AG09319 (cell line): ENCODE measurements around the gene ELOB.
"Not testable (repeated sequence)": the region's sequence is repeated elsewhere in the genome, so short reads cannot be mapped to it uniquely, and the experiment has no call there.

ENCODE experiments used
- DNase-seq: peaks from one replicate; pipeline ENCODE4 v3.0.0-alpha.2; 2010; ENCODE audit warnings: low read depth; ENCODE audit errors: extremely low read depth
- TF ChIP-seq, protein P1 (sequence below): IDR thresholded peaks from 2 replicates; pipeline ENCODE4 v1.5.1; 2011; ENCODE audit warnings: low read depth, mild to moderate bottlenecking, inconsistent platforms, low read length, moderate library complexity

ELOB gene

DNA sequence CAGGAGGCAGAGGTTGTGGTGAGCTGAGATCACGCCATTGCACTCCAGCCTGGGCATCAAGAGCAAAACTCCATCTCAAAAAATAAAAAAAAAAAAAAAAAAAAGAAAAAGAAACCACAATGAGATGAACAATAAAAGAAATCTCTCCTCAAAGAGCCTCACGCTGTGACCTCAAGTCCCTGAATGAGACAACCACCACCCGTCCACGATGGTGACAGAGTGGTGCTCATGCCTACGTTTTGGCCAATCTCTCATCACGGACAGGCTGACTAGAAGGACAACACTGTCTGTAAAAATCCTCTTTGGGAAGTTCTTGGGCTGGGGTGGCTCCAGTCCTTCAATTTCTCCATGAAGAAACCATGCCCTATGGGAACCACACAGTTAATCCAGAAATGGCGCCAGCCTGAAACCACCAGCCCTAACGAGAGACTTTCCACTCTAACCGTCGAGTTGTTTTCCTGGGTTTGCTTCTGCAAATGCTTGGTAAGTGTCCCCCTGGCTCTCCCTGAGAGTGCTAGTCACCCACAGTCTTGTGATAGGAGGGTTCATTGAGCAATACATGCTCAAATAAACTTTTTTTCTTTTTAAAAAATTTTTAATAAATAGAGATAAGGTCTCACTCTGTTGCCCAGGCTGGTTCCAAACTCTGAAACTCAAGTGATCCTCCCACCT, 42.1 kb downstream of the ELOB start:
- DNase-seq = no peak
- TF ChIP-seq, protein P1, sequence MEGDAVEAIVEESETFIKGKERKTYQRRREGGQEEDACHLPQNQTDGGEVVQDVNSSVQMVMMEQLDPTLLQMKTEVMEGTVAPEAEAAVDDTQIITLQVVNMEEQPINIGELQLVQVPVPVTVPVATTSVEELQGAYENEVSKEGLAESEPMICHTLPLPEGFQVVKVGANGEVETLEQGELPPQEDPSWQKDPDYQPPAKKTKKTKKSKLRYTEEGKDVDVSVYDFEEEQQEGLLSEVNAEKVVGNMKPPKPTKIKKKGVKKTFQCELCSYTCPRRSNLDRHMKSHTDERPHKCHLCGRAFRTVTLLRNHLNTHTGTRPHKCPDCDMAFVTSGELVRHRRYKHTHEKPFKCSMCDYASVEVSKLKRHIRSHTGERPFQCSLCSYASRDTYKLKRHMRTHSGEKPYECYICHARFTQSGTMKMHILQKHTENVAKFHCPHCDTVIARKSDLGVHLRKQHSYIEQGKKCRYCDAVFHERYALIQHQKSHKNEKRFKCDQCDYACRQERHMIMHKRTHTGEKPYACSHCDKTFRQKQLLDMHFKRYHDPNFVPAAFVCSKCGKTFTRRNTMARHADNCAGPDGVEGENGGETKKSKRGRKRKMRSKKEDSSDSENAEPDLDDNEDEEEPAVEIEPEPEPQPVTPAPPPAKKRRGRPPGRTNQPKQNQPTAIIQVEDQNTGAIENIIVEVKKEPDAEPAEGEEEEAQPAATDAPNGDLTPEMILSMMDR = no peak

DNA sequence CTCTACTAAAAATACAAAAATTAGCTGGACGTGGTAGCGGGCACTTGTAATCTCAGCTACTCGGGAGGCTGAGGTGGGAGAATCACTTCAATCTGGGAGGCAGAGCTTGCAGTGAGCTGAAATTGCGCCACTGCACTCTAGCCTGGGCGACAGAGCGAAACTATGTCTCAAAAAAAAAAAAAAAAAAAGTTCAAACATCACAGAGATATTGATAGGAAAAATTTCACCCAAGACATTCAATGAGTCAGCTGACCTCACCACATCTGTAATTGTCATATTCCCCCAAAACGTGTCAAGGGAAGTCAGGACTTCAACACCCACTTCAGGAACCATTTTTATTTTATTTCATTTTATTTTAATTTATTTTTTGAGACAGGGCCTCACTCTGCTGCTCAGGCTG, 49.0 kb downstream of the ELOB start:
- DNase-seq = no peak
- TF ChIP-seq, protein P1 = no peak

DNA sequence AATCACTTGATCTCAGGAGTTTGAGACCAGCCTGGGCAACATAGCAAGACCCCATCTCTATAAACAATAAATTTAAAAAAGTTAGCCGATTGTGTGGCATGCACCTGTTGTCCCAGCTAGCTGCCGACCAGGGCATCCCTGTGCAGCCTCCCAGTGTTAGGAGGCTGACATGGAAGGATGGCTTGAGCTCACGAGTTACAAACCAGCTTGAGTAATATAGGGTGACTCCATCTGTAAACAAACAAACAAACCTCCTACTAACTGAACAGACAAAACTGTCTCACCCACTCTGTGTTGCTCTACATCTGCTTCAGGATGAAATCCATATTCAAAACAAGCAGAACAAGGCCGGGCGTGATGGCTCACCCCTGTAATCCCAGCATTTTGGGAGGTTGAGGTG, 50.2 kb downstream of the ELOB start:
- no peak for DNase-seq

DNA sequence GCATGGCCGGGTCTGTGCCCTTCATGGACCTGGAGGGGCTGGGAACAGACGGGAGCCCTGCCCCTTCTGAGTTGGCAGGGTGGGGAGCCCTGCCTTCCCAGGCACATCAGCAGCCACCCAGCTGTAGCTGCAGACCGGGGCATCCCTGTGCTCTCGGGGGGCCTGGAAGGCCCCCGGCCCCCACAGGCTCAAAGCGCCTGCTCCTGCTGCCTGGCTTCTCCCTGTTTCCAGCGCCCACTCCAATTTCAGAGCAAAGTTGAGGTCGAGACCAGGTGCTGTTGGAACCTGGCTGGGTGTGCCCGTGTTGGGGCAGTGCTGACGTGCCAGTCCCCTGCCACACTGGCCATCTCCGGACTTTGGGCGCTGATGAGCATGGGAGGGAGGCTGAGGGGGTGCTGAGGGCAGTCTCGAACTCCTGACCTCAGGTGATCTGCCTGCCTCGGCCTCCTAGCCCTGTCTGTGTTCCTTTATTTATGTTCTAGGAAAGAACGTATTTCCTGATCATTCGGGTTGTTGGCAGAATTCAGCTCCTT, 52.2 kb downstream of the ELOB start:
- DNase-seq = no peak
- TF ChIP-seq, protein P1 = no peak

More for the DNA sequence above, 50.2 kb downstream of the ELOB start:
- TF ChIP-seq, protein P1 = no peak

DNA sequence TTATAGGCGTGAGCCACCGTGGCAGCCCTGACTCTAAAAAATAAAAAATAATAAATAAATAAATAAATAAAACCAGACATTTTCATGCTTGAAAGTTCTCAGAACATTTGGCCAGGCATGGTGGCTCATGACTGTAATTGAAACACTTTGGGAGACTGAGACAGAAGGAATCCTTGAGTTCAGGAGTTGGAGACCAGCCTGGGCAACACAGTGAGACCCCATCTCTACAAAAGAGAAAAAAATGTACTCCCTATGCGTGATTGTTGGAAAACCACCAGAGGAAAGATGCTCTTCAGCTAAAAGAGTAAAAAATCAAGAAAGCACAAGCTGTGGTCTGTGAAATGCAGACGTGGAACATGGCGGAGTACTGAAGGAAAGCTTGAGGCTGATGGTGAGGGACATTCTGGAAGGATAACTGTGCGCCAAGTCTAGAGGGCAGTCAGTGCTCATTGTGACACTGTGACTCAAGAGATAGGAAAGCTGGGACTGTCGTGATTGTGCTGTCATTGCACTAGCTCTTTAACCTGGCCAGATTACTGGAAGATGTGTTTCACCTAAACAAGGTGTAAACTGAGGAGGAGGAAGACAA, 52.9 kb downstream of the ELOB start:
- no peak for DNase-seq
- TF ChIP-seq, protein P1 = no peak

DNA sequence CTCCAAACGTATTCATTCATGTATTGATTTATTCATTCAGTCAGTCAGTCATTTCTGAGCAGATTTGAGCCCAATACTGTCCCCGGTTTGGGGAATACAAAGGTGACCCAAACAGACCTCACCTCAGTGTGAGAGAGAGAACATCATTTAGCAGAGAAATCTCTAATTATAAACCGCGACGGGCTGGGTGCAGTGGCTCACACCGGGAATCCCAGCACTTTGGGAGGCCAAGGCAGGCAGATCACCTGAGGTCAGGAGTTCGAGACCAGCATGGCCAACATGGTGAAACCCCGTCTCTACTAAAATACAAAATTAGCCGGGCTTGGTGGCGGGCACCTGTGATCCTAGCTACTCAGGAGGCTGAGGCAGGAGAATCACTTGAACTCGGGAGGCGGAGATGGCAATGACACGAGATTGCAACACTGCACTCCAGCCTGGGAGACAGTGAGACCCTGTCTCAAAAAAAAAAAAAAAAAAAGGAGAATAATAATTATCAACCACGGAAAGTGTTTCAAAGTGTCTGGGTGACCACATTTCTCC, 55.4 kb downstream of the ELOB start:
- not testable (repeated sequence) for DNase-seq
